SH-SY5Y (cell line): ENCODE data around the gene DNAI4.

ENCODE experiments used
- GATA2 ChIP-seq: IDR thresholded peaks from 2 replicates; pipeline ENCODE4 v1.6.1; 2011; ENCODE audit warnings: mild to moderate bottlenecking, low read depth, low read length
- GATA3 ChIP-seq: IDR thresholded peaks from 2 replicates; pipeline ENCODE4 v1.6.1; 2011; ENCODE audit warnings: low read depth, mild to moderate bottlenecking, low read length, moderate library complexity

- TF ChIP-seq GATA3 (no peak), GATA2 (no peak)
Measured at GRCh38 chr1:66831529-66832239, 93.0 kb downstream of the DNAI4 start.
